Upper lobe of left lung (tissue), 6 donors: ENCODE data around the gene CDK10. TPM values are rescaled to one million over a fixed set of nuclear protein-coding genes. Genes with fewer than 3 reads are reported as not detected.
A peak's percentile ranks its signal among the peaks of the same experiment; 100 is the strongest.

ENCODE experiments used
- ATAC-seq, 2 donors: fragments of 200-7000 bp; cut with Tn5 transposase; one replicate each; pipeline ENCODE4 v1.9.1; 2022; ENCODE audit warnings: mild to moderate bottlenecking in 2 of 2, moderate library complexity in 2 of 2; ENCODE audit not compliant: low FRiP score in 2 of 2
- DNase-seq, 2 donors: peaks; one replicate each; pipeline ENCODE4 v3.0.0-alpha.2; 2019 to 2020
- H3K27ac ChIP-seq, 4 donors: fragments of 200-600 bp; sonication (generic); one replicate each; pipeline ENCODE4 v1.5.1; 2016 to 2019
- H3K27me3 ChIP-seq, 4 donors: fragments of 200-600 bp; sonication (generic); one replicate each; pipeline ENCODE4 v1.5.1; 2017 to 2019
- H3K36me3 ChIP-seq, 4 donors: fragments of 200-600 bp; sonication (generic); one replicate each; pipeline ENCODE4 v1.5.1; 2016 to 2019
- H3K4me1 ChIP-seq, 4 donors: fragments of 200-600 bp; sonication (generic); one replicate each; pipeline ENCODE4 v1.5.1; 2018 to 2019
- H3K4me3 ChIP-seq, 4 donors: fragments of 200-600 bp; sonication (generic); one replicate each; pipeline ENCODE4 v1.5.1; 2017 to 2019; ENCODE audit warnings: mild to moderate bottlenecking in 2 of 4, moderate library complexity in 1 of 4
- H3K9me3 ChIP-seq, 4 donors: fragments of 200-600 bp; sonication (generic); one replicate each; pipeline ENCODE4 v1.5.1; 2018 to 2019
- EP300 ChIP-seq, 4 donors: sonication (generic); formaldehyde crosslinking; IDR thresholded peaks; one replicate each; pipeline ENCODE4 v1.5.1; 2017; ENCODE audit warnings: antibody characterized with exemption in 4 of 4, control low read depth in 2 of 4
- POLR2A ChIP-seq, 4 donors: fragments of 450-650 bp; IDR thresholded peaks; one replicate each; pipeline ENCODE4 v1.5.1; 2016 to 2017; ENCODE audit warnings: antibody characterized with exemption in 4 of 4, mild to moderate bottlenecking in 2 of 4
- POLR2AphosphoS5 ChIP-seq, 2 donors: sonication (generic); formaldehyde crosslinking; IDR thresholded peaks; one replicate each; pipeline ENCODE4 v1.5.1; 2017; ENCODE audit warnings: antibody characterized with exemption in 2 of 2
- WGBS, 2 donors: methylation state at CpG; one replicate each; pipeline ENCODE4 v1.1.5; 2017 to 2018; 5-methylcytosine and 5-hydroxymethylcytosine counted together
- total RNA-seq, 6 donors: library from RNA; depleted of rRNA in 4 of 6; stranded (reverse); fragments of >200 nt in 4 of 6; gene quantifications; one replicate each; pipeline versions ENCODE4 v1.1.0 to v1.2.1, GENCODE V29; 2016 to 2021
- TF ChIP-seq, protein P1 (sequence below), 6 experiments: fragments of 450-650 bp in 4 of 6; fragments of 200-600 bp in 2 of 6; sonication (generic) in 2 of 6; IDR thresholded peaks; one replicate each; pipeline ENCODE4 v1.5.1; 2016 to 2019; ENCODE audit warnings: antibody characterized with exemption in 6 of 6
- donor health status: DM: no; HTN: no; CAD: no; lungs with moderate emphysema.
- donor health status: DM: no; HTN: yes; CAD: no; lungs with severe emphysema.

The CDK10 gene
- total RNA-seq, 6 donors from 2014 or later, result 38.4 to 197 (median 85.3) TPM

DNA sequence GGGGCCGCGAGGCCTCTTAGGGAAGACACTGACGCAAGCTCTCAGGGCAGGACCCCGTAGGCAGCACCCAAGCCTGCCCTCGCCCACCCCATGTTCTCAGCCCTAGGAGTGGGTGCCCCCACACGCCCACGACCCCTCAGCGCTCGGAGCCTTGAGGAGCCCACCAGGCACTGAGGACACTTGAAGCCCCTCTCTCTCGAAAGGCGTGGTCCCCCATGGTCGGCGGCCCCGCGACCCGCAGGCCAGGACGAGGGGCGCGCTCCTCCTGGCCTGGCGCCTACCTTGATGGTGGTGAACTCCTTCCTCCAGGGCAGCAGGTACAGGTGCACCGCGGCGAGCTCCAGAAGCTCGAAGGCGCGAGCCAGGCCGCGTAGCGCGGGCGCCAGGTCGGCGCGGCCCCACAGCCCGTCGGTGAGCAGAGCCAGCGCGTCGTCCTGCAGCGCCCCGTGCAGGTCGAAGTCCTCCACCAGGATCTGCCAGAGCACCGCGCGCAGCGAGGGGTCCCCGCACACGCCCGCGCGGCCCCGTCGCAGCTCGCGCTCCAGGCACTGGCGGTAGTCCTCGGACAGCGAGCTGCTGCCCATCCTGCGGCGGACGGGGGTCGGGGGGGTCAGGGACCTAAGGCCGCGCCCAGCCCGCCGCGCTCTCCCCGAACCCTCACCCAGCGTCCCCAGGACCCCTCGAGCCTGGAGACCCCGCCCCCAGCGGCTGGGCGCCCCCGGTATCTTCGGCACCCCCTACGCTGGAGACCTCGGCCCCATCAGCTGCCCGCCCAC is 14.3 kb downstream of the CDK10 start:
- H3K27ac ChIP-seq, result peak overlapping the region; percentile 83 to 95 (median 90)
- H3K4me1 ChIP-seq, result peaks cover 15 to 38% (median 23%) of the 10 kb centered on the region in 4 donors
- DNase-seq (peak; percentile 80 to 92), ATAC-seq (peak; percentile 43 to 49)
- no peaks in the 10 kb centered on the region for H3K27me3 ChIP-seq
- WGBS, 2 donors, result 1 to 7% methylated on average over 3 to 28 of the region's 78 CpGs
- H3K36me3 ChIP-seq, result peaks cover 0 to 24% (median 14%) of the 10 kb centered on the region in 4 donors
- H3K9me3 ChIP-seq, result no peaks in the 10 kb centered on the region
- no peak for TF ChIP-seq POLR2AphosphoS5 (IDR thresholded peaks at IDR 0.05)
- no peak for TF ChIP-seq EP300 (IDR thresholded peaks at IDR 0.05)
- TF ChIP-seq, protein P1, sequence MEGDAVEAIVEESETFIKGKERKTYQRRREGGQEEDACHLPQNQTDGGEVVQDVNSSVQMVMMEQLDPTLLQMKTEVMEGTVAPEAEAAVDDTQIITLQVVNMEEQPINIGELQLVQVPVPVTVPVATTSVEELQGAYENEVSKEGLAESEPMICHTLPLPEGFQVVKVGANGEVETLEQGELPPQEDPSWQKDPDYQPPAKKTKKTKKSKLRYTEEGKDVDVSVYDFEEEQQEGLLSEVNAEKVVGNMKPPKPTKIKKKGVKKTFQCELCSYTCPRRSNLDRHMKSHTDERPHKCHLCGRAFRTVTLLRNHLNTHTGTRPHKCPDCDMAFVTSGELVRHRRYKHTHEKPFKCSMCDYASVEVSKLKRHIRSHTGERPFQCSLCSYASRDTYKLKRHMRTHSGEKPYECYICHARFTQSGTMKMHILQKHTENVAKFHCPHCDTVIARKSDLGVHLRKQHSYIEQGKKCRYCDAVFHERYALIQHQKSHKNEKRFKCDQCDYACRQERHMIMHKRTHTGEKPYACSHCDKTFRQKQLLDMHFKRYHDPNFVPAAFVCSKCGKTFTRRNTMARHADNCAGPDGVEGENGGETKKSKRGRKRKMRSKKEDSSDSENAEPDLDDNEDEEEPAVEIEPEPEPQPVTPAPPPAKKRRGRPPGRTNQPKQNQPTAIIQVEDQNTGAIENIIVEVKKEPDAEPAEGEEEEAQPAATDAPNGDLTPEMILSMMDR (IDR thresholded peaks at IDR 0.05), result peak in 1 of 6 experiments; percentile 41
- H3K4me3 ChIP-seq, result peak overlapping the region; percentile 74 to 90 (median 83)

DNA sequence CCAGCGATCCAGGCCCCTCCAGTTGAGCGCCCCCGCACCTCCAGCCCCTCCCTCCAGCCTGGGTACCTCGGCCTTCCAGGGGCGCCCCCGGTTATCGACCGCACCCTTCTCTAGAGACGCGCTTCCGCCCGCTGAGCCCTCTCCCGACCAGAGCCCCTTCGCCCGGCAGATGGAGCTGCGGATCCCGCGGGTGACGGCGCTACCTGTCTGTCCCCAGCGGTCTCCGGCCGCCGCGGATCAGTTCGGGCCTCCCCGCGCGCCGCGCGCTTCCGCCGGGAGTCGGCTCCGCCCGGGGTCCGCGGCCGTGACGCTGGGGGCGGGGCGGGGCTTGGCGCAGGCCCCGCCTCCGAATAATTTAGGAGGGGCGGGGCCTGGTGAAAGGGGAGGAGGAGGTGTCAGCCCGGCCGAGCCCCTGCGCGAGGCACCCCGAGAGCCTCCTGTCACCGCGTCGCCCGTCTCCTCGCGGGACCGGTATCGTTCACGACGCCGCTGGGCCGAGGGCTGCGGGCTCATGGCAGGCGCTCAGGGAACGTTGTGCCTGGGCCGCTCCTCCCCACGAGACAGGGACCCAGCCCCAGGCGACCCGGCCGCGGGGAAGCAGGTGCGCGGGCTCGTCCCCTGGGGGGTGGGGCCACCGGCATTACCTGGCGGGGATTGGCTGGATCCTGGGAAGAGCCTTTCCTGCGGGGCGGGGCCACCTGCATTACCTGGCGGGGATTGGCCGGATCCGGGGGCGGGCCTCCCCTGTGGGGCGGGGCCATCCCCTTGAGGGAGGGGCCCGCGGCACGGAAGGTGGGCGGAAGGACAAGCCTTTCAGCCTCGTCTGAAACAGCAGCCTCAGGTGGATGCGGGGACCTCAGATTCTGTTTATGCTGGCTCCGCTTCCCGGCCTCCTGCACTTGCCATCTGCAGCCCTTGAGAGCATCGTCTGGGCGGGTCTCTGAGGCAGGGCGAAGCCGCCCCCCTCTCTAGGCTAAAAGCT is 15.2 kb downstream of the CDK10 start, which contains the start of gene SPATA2L:
Gene SPATA2L, minus strand, starts transcription at position 281 of the 982 bp plus-strand sequence. CDS start 473 bp downstream, outside the sequence.
- peaks cover 15 to 39% (median 25%) of the 10 kb centered on the region in 4 donors for H3K4me1 ChIP-seq
- no peak for TF ChIP-seq EP300 (IDR thresholded peaks at IDR 0.05)
- peak; percentile 30 to 93 (median 80) for TF ChIP-seq POLR2A (IDR thresholded peaks at IDR 0.05)
- TF ChIP-seq, protein P1 (IDR thresholded peaks at IDR 0.05), result peak in 2 of 6 experiments; percentile 27 to 33
- TF ChIP-seq POLR2AphosphoS5 (IDR thresholded peaks at IDR 0.05), result peak; percentile 69 to 85
- WGBS, 2 donors, result 3 to 5% methylated on average over 38 to 60 of the region's 97 CpGs

DNA sequence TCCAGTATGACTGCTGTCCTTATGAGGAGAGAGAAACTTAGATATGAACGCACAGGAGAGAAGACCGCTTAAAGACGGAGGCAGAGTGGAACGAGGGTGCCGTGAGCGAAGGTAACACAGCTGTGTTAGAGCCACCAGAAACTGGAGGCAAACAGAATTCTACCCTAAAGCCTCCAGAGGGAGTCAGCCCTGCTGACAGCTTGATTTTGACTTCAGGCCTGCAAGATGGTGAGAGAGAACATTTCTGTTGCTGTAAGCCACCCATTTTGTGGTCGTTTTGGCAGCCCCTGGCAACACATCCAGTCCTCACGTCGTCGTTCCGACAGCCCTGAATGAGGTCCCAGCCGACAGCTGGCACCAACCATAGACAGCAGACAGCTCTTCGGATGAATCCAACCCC is 17.8 kb downstream of the CDK10 start:
- Histone ChIP-seq H3K9me3 (no peaks in the 10 kb centered on the region), H3K27me3 (no peaks in the 10 kb centered on the region), H3K36me3 (peaks cover 0 to 4% (median 0%) of the 10 kb centered on the region in 4 donors), H3K4me3 (no peak overlapping the region), H3K4me1 (peaks cover 15 to 39% (median 25%) of the 10 kb centered on the region in 4 donors), H3K27ac (no peak overlapping the region)
- 74 to 83% methylated on average over 7 to 13 of the region's 13 CpGs for WGBS, 2 donors
- no peak for TF ChIP-seq POLR2AphosphoS5 (IDR thresholded peaks at IDR 0.05)
- TF ChIP-seq POLR2A (IDR thresholded peaks at IDR 0.05), result no peak
- TF ChIP-seq, protein P1 (IDR thresholded peaks at IDR 0.05), result no peak
- TF ChIP-seq EP300 (IDR thresholded peaks at IDR 0.05), result no peak
- no peak for ATAC-seq
- DNase-seq, result no peak

More for the DNA sequence above, 15.2 kb downstream of the CDK10 start, which contains the start of gene SPATA2L:
- Histone ChIP-seq H3K27me3 (no peaks in the 10 kb centered on the region), H3K36me3 (peaks cover 0 to 15% (median 13%) of the 10 kb centered on the region in 4 donors), H3K27ac (peak within 1 kb of the TSS; percentile 83 to 95 (median 90)), H3K4me3 (peak within 1 kb of the TSS; percentile 74 to 90 (median 83)), H3K9me3 (no peaks in the 10 kb centered on the region)
- peak; percentile 91 to 92 for ATAC-seq
- peak; percentile 95 to 98 for DNase-seq

DNA sequence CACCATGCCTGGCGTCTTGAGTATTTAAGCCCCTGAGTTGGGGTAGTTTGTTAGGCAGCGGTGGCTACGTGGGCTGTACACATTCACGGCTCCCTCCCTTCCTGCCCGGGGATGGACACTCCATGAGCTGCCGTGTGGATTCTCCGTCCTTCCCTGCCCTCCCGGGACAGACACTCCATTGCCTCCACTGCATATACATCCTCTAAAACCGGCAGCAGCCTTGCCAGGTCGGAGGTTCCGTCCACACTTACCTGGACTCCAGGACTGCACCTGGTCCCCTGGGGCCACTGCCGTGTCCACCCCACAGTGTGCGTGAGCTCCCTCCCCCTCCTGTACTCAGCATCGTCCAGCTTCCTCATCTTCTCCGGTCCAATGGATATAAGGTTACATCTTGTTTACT is 18.5 kb downstream of the CDK10 start:
- Histone ChIP-seq H3K27me3 (no peaks in the 10 kb centered on the region), H3K27ac (no peak overlapping the region), H3K4me3 (no peak overlapping the region), H3K9me3 (no peaks in the 10 kb centered on the region), H3K36me3 (peaks cover 0 to 4% (median 0%) of the 10 kb centered on the region in 4 donors), H3K4me1 (peaks cover 10 to 32% (median 20%) of the 10 kb centered on the region in 4 donors)
- 68 to 73% methylated on average over 15 of the region's 15 CpGs for WGBS, 2 donors
- ATAC-seq (no peak), DNase-seq (no peak)
- no peak for TF ChIP-seq POLR2A (IDR thresholded peaks at IDR 0.05)
- no peak for TF ChIP-seq POLR2AphosphoS5 (IDR thresholded peaks at IDR 0.05)
- no peak for TF ChIP-seq EP300 (IDR thresholded peaks at IDR 0.05)
- TF ChIP-seq, protein P1 (IDR thresholded peaks at IDR 0.05), result no peak
